GM19328 (cell line): ENCODE data around the gene TLX3.
"Not testable (repeated sequence)": the region's sequence is repeated elsewhere in the genome, so short reads cannot be mapped to it uniquely, and the experiment has no call there.

ENCODE experiments used
- ATAC-seq: cut with Tn5 transposase; IDR thresholded peaks from one replicate; pipeline ENCODE4 v1.9.1; 2021; ENCODE audit warnings: mild to moderate bottlenecking, moderate library complexity; ENCODE audit not compliant: unreplicated experiment

The TLX3 gene

GRCh38 chr5:171308453-171309275 lies at the start of gene TLX3:
TSS of gene TLX3 (plus strand) at chr5:171309248. CDS start at chr5:171309366, 118 bp downstream.
- no peak for ATAC-seq

GRCh38 chr5:171261361-171261760 lies 47.7 kb upstream of the TLX3 start:
- ATAC-seq: no peak

- ATAC-seq: no peak
Observed at GRCh38 chr5:171261904-171262303, 47.1 kb upstream of the TLX3 start.

- no peak for ATAC-seq
Observed at GRCh38 chr5:171263181-171263580, 45.9 kb upstream of the TLX3 start.

GRCh38 chr5:171264843-171265242 lies 44.2 kb upstream of the TLX3 start:
- no peak for ATAC-seq

GRCh38 chr5:171268700-171269620 lies 40.1 kb upstream of the TLX3 start:
- ATAC-seq: no peak

DNA sequence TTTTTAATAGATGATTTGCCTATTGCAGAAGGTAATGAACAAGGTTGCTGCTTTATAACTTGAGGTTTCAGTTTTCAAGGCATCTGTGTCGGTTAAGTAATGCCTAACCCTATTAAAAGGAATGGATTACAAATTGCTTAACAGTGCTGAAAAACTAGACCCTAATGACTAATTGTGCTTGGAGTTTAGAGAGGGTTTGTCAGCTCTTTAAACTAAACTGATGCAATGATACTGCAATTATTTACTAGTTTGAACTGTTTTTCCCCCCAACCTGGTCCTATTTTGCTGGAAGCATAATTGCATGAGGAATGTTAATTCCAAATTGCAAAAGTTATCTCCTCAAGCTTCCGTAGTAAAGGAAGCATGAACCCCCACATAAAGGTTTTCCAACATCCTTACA lies 39.3 kb upstream of the TLX3 start:
- no peak for ATAC-seq

GRCh38 chr5:171270136-171270535 lies 38.9 kb upstream of the TLX3 start:
- no peak for ATAC-seq

DNA sequence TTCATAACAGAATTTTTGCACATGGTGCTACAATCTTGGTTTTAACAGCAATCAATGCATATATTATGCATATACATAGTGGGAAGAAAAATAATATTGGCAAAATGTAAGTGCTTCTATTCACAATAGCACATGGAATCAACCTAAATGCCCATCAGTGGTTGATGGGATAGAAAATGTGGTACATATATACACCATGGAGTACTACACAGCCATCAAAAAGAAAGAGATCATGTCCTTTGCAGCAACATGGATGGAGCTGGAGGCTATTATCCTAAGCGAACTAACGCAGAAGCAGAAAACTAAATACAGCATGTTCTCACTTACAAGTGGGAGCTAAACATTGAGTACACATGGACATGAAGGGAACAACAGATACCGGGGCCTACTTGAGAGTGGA lies 37.2 kb upstream of the TLX3 start:
- ATAC-seq: no peak

- no peak for ATAC-seq
Observed at GRCh38 chr5:171272996-171273970, 35.8 kb upstream of the TLX3 start.

DNA sequence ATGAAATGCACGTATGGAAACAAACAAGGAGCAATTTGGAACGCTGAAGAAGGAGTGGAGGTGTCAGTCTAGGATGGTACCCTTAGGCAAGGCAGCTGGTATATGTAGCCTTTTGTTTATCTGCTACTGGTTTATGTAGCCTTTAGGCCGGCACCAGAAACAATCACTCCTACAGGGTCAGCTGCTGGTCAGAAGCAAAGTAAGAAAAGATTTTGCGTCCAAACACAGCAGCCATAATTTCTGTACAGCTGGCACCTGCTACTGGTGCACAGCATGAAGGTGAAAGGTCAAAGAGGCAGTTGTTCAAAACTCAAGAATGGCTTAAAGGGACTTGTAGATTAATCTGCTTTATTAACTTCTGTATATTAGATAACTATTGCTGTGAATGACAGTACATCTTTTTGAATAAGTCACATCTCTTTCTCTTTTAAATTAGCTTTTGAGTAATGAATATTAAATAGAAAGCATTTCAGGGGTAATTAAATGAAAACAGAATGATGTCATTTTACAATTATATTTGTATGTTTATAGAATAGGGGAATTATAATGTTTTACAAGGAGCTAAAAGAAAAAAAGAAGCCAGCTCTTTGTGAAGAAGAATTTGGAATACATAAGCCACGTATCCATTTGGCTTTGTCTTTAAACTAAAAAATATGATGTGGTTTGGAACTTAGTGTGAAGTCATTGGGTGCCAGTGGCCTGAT lies 33.1 kb upstream of the TLX3 start:
- ATAC-seq: no peak

- no peak for ATAC-seq
Observed at GRCh38 chr5:171283753-171284152, 25.3 kb upstream of the TLX3 start.

- ATAC-seq: no peak
Observed at GRCh38 chr5:171285465-171285864, 23.6 kb upstream of the TLX3 start.

DNA sequence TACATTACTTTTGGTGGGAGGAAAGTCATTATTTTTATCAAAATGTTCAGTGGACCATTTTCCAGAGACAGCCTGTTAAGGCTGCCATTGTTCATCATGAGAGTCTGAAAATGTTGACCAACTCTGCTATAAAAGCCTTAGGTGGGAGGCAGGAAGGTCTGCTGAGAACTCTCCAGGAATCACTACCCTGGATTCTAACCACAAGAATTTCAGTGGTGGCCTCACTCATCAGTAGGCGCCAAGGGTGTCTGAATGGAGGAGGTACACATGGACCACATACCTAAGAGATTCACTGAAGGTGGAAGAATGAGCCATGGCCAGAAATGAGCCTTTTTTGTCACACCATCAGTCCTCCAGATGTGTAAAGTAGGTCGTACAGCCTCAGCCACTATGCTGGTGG lies 21.0 kb upstream of the TLX3 start:
- ATAC-seq: no peak

DNA sequence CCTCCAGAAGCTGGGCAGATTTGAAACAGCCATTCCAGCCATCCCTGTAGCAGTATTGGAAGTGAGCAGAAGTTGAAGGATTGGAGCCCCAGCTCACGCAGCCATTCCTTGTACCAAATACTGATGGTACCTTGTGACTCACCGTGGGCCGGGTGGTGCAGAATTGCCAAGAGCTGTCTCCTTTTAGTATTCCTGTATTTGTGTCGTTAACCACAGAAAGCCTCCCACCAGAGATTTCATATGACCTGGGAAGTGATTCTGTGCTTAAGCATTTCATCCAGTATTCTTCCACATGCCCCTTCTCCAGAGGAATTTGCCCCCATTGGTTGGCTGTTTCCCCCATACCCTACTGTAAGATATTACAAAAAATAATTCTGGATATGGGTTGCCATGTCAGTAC lies 17.7 kb upstream of the TLX3 start:
- ATAC-seq: no peak

- ATAC-seq: no peak
Observed at GRCh38 chr5:171295299-171295698, 13.7 kb upstream of the TLX3 start.

- no peak for ATAC-seq
Observed at GRCh38 chr5:171295801-171296200, 13.2 kb upstream of the TLX3 start.

DNA sequence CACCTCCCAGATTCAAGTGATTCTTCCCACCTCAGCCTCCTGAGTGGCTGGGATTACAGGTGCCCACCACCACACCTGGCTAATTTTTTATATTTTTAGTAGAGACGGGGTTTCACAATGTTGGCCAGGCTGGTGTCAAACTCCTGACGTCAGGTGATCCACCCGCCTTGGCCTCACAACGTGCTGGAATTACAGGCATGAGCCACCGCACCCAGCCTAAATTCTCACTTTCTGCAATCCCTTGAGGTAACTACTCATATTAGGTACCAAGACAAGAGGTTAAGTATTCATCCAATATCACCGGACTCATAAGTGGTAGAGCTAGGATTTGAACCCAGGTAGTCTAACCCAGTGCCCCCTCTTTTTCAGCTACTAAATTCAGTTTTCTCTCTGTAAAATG lies 11.1 kb upstream of the TLX3 start:
- not testable (repeated sequence) for ATAC-seq

- ATAC-seq: no peak
Observed at GRCh38 chr5:171299228-171299627, 9.8 kb upstream of the TLX3 start.

DNA sequence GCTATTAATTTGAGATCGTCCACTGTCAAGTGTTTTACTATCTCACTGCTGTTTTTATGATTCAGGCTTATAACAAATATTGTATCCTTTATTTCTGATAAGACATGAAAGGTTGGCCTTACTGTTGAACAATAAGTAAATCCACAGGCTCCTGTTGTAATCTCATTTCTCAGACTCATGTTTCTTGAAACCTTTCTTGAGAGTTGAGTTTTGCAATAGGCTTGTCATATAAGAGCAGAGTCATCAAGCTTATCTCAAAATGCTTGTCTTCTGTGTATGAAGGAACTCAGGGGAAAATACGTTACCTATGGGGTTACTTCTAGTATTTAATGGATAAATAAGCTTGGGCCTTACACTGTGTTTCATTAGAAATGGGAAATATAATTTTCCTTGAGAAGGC lies 9.2 kb upstream of the TLX3 start:
- no peak for ATAC-seq
